Measurements from ENCODE around the gene LRRC8B. TPM values are rescaled to one million over a fixed set of nuclear protein-coding genes. Genes with fewer than 3 reads are reported as not detected.

LRRC8B gene
- total RNA-seq, 4 donors from 2014 or later: 7.0 to 10.5 (median 8.7) TPM

DNA sequence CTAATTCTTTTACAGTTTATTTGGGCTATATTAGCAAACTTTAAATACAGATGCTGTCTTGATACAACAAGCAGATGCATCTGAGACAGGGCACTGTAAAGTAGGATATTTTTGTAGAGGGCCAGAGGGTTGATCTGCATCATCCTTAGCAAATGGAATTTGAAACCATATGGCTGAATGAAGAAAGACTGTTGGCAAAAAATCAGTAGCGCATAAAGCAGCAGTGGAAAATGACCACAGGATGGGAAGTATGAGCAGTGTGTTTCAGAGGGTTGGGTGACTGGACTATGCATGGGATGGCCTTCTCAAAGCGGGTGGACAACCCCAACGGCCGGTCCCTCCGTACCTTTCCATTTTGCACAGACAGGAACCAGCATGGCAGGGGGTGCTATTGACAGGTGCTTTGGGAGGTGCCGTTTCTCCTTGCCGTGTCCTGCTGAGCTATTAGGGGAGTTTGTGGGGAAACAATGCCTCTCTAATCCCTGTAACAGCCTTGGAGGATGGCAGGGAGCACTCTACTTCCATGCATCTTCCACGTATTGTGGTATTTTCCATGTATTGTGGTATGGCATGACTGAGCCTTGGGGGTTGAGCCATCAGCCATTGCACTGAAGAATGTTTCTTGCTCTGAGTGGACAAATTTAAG lies 5.9 kb downstream of the LRRC8B start:
- no peak overlapping the region for H3K4me3 ChIP-seq
- no peak overlapping the region for H3K27ac ChIP-seq
- in situ Hi-C loops (cut with MboI; ENCODE audit: low pct_ligation_motif_present in 1 of 4, low pct_unique_long_range_greater_than_20kb in 1 of 4, low sequenced_read_pairs in 3 of 4): no loop called here
- no peaks in the 10 kb centered on the region for H3K27me3 ChIP-seq
- H3K36me3 ChIP-seq: no peaks in the 10 kb centered on the region
- TF ChIP-seq POLR2A (IDR thresholded peaks at IDR 0.05) (no peak), EP300 (IDR thresholded peaks at IDR 0.05; ENCODE audit: low read depth) (no peak), POLR2AphosphoS5 (IDR thresholded peaks at IDR 0.05) (no peak)
- TF ChIP-seq, protein P1, sequence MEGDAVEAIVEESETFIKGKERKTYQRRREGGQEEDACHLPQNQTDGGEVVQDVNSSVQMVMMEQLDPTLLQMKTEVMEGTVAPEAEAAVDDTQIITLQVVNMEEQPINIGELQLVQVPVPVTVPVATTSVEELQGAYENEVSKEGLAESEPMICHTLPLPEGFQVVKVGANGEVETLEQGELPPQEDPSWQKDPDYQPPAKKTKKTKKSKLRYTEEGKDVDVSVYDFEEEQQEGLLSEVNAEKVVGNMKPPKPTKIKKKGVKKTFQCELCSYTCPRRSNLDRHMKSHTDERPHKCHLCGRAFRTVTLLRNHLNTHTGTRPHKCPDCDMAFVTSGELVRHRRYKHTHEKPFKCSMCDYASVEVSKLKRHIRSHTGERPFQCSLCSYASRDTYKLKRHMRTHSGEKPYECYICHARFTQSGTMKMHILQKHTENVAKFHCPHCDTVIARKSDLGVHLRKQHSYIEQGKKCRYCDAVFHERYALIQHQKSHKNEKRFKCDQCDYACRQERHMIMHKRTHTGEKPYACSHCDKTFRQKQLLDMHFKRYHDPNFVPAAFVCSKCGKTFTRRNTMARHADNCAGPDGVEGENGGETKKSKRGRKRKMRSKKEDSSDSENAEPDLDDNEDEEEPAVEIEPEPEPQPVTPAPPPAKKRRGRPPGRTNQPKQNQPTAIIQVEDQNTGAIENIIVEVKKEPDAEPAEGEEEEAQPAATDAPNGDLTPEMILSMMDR (IDR thresholded peaks at IDR 0.05): no peak
- no peak for DNase-seq
- peaks cover 0 to 23% (median 9%) of the 10 kb centered on the region in 4 donors for H3K4me1 ChIP-seq
- no peaks in the 10 kb centered on the region for H3K9me3 ChIP-seq
- intact Hi-C loops (cut with DNase I; ENCODE audit: low total_unique reads): no loop called here
- 80% methylated on average over 8 of the region's 8 CpGs; no CpG with 5 or more reads in 1 of the 2 donors for WGBS, 2 donors (ENCODE audit: low coverage in 1 of 2)

- intact Hi-C loops (cut with DNase I; ENCODE audit: low total_unique reads): no loop called here
- DNase-seq: no peak
- 80 to 84% methylated on average over 1 to 3 of the region's 3 CpGs for WGBS, 2 donors (ENCODE audit: low coverage in 1 of 2)
- H3K27ac ChIP-seq: no peak overlapping the region
- no peak for TF ChIP-seq POLR2A (IDR thresholded peaks at IDR 0.05)
- TF ChIP-seq EP300 (IDR thresholded peaks at IDR 0.05; ENCODE audit: low read depth): no peak
- TF ChIP-seq POLR2AphosphoS5 (IDR thresholded peaks at IDR 0.05): no peak
- TF ChIP-seq, protein P1 (IDR thresholded peaks at IDR 0.05): no peak
- in situ Hi-C loops (cut with MboI; ENCODE audit: low pct_ligation_motif_present in 1 of 4, low pct_unique_long_range_greater_than_20kb in 1 of 4, low sequenced_read_pairs in 3 of 4): no loop called here
- no peaks in the 10 kb centered on the region for H3K9me3 ChIP-seq
- no peaks in the 10 kb centered on the region for H3K36me3 ChIP-seq
- H3K4me3 ChIP-seq: no peak overlapping the region
- peaks cover 0 to 13% (median 5%) of the 10 kb centered on the region in 4 donors for H3K4me1 ChIP-seq
- no peaks in the 10 kb centered on the region for H3K27me3 ChIP-seq
Observed at GRCh38 chr1:89531480-89532139, 7.0 kb downstream of the LRRC8B start.

DNA sequence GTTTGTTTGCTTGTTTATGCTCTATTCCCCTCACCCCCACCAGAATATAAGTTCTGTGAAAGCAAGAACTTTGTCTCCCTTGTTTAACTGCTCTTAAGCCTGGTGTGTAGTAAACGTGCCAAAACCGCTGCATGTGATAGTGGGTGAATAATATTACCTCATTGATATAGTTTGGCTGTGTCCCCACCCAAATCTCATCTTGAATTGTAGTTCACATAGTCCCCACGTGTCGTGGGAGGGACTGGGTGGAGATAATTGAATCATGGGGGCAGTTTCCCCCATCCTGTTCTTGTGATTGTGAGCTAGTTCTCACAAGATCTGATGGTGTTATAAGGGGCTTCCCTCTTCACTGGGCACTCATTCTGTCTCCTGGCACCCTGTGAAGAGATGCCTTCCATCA lies 7.6 kb downstream of the LRRC8B start:
- in situ Hi-C loops (cut with MboI; ENCODE audit: low pct_ligation_motif_present in 1 of 4, low pct_unique_long_range_greater_than_20kb in 1 of 4, low sequenced_read_pairs in 3 of 4): no loop called here

DNA sequence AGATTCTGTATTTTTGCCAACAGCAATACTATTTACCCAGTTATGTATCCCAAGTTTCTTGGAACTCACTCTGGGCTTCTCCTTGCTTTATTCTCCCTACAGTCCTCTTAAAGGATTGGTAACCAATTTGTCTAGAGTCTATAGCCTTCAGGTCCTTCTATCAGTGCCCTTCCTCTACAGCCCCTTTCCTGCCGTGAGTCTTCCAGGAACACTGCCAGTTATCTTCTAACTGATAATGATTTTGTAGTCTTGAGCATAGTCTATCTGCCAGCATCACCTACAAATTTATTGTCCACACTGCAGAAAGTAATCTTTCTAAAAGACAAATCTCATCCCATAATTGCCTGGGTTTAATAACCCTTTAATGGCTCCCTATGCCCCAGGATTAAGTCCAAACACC lies 8.2 kb downstream of the LRRC8B start:
- Histone ChIP-seq H3K9me3 (no peaks in the 10 kb centered on the region), H3K4me1 (peaks cover 0 to 2% (median 2%) of the 10 kb centered on the region in 4 donors), H3K36me3 (no peaks in the 10 kb centered on the region), H3K27ac (no peak overlapping the region), H3K27me3 (no peaks in the 10 kb centered on the region), H3K4me3 (no peak overlapping the region)
- in situ Hi-C loops (cut with MboI; ENCODE audit: low pct_ligation_motif_present in 1 of 4, low pct_unique_long_range_greater_than_20kb in 1 of 4, low sequenced_read_pairs in 3 of 4): no loop called here
- WGBS, 2 donors (ENCODE audit: low coverage in 1 of 2): 93 to 100% methylated on average over 1 of the region's 1 CpG
- no peak for DNase-seq
- intact Hi-C loops (cut with DNase I; ENCODE audit: low total_unique reads): no loop called here
- TF ChIP-seq POLR2AphosphoS5 (IDR thresholded peaks at IDR 0.05) (no peak), POLR2A (IDR thresholded peaks at IDR 0.05) (no peak), EP300 (IDR thresholded peaks at IDR 0.05; ENCODE audit: low read depth) (no peak)
- TF ChIP-seq, protein P1 (IDR thresholded peaks at IDR 0.05): no peak

More for the DNA sequence above, 7.6 kb downstream of the LRRC8B start:
- Histone ChIP-seq H3K9me3 (no peaks in the 10 kb centered on the region), H3K36me3 (no peaks in the 10 kb centered on the region), H3K27ac (no peak overlapping the region), H3K4me1 (peaks cover 0 to 9% (median 5%) of the 10 kb centered on the region in 4 donors), H3K4me3 (no peak overlapping the region), H3K27me3 (no peaks in the 10 kb centered on the region)
- DNase-seq: no peak
- no peak for TF ChIP-seq EP300 (IDR thresholded peaks at IDR 0.05; ENCODE audit: low read depth)
- intact Hi-C loops (cut with DNase I; ENCODE audit: low total_unique reads): no loop called here
- WGBS, 2 donors (ENCODE audit: low coverage in 1 of 2): 75 to 92% methylated on average over 2 to 4 of the region's 4 CpGs
